HG02610 (cell line): Measurements from ENCODE around the gene HNRNPA3.
"Not testable (repeated sequence)": the region's sequence is repeated elsewhere in the genome, so short reads cannot be mapped to it uniquely, and the experiment has no call there.

Source experiments
- ATAC-seq: cut with Tn5 transposase; IDR thresholded peaks from one replicate; pipeline ENCODE4 v1.9.1; 2021; ENCODE audit warnings: mild to moderate bottlenecking, moderate library complexity; ENCODE audit not compliant: unreplicated experiment

Gene HNRNPA3

DNA sequence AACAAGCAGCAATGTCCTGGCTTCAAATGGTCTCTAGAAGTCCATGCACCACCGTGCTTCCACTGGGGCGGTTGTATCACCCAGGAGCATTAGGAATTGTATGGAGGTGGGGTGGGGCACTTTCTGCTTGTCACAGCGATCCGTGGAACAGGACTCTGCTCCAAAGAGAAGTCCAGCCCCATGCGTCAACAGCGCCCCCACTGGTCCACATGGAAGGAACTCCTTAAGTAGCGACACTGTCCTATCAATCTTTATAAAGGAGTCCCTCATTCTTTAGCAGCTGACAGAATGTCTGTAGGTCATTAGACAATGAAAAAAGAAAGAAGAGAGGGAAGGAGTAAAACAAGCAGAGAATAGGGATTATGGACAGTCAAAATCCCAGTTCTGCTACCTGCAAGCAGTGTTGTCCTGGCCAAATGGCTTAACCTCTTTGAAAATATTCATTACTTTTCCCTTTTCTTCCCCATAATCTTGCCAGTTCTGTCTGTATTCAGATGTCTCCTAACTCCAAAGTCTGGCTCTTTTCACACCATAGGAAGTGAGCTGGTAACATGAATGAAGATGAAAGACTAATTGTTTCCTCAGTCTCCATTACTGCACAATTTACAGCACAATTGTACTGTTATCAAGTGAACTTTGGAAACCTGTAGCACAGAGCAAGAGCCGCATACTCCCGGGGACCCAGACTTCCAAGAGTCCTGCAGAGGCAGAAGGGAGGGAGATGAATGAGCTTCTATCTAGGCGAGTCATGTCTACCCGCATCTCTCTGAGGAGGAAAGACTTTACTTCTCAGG lies 42.0 kb downstream of the HNRNPA3 start:
- ATAC-seq: no peak

DNA sequence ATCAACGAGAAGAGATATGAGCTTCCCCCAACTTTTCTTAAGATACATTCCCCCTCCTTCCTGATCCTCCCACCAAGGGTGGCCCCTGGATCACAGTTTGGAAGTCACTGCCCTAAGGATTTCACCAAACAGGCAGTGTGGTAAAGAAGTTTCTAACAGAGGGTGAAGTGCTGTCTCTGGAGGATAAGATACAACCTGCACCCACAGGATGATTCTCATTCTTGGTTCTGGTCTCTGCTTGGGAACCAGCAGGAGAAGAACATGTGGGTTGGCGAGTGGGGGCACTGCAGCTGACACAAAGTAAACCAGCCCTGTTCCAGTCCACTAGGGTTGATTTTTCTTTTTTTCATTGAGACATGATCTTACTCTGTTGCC lies 42.6 kb downstream of the HNRNPA3 start:
- ATAC-seq: no peak

DNA sequence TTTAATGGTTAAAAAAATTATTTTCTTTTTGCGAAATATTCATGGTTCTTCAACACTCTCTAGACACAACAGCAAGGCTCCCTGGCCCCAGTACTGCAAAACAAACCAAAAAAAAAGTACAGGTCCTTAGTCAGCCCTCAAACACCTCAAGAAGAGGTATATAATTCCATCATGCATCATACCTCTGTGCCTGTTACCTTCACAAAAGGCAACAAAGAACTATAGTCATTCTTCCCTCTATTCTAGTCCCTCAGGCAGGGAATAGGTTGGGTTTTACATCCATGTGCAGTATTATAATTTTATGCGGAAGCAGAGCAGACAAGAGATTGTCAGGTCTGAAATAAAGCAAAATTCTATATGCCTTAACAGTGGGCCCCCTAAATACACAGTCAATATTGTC lies 43.4 kb downstream of the HNRNPA3 start:
- no peak for ATAC-seq

DNA sequence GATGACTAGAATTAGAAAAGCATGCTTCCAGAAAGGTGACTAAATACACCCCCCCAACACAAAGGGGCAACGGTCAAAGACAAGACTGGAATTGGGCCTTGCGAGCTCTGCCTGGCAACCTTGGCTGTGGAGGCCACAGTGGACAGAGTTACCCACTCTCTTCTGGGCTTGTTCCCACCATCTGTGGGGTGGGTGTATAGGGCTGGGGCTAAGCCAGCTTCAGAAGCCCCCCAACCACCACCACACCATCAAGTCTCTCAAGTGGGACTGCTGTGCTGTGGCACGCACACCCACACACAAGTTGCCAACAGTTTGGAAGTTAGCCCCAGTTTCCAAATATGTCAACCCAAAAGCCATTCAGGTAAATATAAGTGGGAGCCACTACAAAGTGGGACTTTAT lies 44.1 kb downstream of the HNRNPA3 start:
- ATAC-seq: no peak

DNA sequence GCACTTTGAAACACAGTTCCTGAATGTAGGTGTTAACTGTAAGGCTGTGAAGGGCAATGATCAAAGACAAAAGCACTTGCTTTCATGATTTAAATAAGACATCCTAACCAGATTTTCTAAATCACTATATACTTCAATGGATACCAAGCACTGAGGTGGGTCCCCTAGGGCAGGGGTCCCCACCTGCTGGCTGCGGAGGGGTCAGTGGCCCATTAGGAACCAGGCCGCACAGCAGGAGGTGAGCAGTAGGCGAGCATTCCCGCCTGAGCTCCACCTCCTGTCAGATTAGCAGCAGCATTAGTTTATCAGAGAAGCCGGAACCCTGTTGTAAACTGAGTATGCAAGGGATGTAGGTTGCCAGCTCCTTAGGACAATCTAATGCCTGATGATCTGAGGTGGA lies 44.9 kb downstream of the HNRNPA3 start:
- ATAC-seq: no peak

DNA sequence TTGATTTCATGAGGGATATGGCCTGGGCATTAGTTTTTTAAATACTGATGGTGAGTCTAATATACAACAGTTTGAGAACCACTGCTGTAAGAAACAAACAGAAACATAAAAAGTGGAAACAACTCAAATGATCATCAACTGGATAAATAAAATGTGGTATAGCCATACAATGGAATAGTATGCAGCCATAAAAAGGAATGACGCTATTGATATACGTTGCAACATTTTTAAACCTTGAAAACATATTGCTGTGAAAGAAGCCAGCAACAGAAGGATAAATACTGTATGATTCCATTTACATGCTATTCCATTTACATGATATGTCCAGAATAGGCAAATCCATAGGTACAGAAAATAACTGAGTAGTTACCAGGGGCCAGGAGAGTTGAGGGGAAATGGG lies 45.5 kb downstream of the HNRNPA3 start:
- ATAC-seq: no peak

DNA sequence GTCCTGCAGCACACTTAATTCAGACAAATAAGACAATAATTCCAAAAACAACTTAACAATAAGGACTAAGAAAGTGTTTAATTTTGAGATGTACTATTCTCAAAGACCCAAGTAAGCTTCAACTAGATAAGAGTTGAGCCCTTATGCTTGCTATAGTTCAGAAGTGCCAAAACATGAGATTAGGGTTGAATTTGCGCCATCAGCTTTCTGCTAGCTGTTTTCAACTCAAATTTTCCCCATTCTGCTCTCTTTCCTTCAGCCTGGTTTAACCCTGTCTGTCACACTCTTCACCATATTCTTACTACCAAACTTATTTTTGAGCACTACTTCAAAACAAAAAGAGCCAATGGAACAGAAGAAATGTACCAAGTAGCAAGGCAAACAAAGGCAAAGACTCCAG lies 47.8 kb downstream of the HNRNPA3 start:
- ATAC-seq: no peak

DNA sequence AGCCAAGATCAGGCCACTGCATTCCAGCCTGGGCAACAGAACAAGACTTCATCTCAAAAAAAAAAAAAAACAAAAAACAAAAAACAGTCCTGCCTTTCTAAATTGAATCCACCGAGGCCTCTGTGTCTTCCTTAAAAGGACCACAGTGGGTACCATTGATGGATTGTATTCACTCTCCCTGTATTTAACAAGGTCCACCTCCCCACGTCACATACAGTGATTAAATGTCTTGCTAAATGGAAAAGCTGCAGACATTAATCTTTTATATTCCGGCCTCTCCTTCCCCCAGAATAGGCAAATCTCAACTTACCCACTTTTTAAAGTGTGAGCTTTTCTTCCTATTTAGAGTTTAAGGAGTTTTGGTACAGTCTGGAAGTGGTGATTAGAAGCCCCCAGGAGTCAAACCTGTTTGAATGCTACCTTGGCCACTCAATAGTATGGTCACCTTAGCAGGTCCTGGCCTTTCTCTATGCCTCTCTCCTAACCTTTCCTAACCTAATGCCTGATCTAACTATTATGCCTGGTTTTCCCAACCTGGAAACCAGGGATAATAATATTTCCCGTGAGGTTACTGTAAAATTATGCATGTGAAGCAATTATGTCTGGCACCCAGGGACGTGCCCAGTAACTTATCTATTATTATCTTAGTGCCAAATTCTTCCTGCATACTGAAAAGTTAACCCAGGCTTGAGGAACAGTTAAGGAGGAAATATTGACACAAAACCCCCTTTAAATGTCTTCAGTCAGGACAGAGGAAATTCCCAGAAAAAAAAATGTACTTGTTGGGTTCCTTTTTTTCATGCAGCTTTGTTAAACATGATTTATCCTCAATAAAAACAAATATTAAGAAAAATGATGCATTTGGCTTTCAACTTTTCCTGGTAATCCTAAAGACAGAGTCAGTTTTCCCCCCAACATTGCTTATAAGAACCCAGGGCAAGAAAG lies 48.8 kb downstream of the HNRNPA3 start:
- no peak for ATAC-seq

DNA sequence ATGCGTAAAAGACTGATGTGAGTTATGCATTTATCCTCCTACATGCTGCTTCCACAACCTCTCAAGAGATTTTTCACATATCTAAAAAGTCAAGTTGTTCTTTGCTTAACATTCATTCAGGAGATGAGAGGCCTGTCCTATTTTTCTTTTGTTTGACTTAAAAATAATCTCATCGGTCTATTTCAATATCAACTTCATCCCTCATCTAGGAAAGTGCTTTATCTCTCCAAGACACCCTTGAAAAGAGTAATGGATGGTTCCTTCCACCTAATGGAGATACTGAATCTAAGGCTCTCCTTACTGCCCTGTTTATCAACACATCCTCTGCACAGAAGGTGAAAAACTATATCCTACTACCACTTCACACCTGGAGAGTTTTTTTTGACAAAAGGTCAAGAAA lies 49.5 kb downstream of the HNRNPA3 start:
- ATAC-seq: no peak

DNA sequence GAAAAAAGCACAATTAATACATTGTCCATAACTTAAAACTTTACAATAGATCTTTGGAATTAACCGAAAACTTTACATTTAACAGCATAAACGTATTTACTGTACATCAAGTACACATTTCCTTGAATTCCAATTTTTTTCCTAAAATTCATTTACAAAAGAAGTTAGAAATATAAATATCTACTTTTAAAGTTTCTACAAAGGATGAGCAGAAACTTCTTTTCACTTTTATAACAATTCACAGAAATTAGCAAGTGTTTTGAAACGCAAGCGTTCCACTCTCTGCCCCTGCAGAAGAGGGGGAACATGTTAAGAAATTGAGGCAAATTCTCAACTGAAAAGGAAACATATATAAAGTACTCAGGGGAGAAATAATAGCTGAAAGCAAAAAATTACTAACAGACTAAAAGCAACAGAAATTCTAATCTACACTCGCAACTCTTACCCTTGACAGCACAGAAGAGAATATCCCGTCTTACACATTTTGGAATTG lies 50.4 kb downstream of the HNRNPA3 start:
- ATAC-seq: no peak

DNA sequence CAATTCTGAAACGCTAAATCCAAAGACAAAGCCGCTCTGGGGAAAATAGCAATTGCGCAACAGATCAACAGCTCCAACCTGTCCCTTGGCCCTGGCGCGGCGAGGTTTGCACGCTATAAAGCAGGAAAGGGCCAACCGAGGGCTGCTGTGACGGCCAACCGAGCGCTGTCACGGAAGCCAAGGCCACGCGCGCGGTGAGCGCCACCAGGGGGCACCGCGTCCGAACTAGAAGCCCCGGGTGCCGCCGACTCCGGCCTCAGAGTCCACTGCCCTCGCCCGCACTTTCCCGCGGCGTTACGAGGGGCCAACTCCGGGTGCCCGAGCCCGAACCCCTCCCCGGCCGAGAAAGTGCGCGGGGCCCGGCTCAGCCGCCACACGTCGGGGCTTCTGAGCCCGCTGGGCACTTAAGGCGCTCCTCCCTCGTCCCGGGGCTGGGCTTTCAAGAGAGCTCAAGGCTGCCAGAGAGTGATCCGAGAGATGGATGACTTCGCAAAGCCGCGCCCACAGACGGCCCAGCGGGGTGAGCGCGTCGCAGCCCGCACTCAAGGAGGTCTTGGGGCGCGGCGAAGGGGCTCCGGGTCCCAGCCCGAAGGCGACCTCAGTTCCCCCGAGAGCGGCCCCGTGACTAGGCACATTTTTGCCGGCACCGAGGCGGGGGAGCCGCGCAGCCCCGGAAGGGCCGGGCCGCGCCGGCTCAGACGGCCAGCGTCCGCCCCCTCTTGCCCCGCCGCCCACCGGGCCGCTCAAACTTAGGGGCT lies 51.0 kb downstream of the HNRNPA3 start:
- ATAC-seq: peak; percentile 47

DNA sequence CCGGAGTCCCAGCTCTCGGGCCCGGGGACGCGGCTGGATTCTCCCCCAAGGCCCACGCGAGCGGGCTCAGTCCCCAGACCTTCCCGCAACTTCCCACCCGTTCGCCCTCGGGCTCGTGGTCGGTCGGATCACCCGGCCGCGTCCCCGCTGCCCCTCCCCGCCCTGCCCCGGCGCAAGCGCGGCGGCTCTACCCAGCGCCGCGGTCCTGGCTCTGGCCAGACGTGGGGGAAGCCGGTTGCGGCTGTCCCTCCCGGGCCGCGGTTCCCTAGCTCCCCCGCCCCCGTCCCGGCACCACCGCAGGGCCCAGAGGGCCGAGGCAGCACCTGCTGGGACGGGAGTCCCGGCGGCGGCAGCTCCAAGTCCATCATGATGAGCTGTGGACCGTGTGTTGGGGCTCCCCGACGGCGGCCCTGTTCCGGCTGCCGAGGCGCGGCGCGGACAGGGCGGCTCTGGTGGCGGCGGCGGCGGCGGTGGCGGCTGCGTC lies 51.7 kb downstream of the HNRNPA3 start:
- ATAC-seq: peak; percentile 24

DNA sequence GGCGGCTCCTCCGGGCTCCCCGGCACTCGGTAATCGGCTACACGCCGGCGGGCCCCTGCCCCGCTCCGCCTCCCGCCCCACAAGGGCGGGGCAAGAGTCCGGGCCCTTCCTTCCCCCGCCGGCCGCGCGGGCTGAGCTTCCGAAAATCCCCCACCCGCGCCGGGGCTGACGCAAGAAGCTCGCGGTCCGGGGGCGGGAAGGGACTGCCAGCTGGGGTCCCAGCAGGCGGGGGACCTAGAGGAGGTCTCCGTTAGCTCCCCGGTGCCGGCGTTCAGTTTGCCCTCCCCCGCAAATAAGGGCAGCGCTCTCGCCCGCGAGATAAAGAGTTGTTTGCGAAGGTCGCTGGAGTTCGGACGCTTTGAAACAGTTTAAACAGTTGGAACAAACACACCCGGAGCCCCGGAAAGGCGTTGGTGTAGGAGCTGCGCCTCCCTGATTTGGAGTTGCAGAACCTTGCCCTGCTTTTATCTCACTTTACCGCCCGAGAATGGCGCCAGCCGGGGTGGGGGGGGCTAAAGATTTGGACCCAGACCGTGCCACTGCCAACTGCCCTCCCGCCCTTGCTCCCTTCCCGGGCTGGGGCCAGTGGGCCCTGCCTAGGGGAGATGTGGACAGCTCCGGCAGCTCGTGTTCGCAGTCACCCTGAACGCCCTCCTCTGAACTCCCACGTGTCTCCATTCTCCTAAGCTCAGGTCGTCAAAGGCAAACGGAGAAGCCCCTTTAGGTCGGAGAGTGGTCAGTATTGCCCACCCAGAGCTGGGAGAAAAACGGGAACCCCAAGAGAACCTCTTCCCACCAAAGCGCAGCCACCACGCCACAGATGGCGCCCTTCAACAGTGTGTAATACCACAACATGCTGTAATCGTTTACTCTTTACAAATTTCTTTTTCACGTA lies 52.3 kb downstream of the HNRNPA3 start, which contains the start of gene NFE2L2:
Gene NFE2L2 (minus strand): TSS at position 35 of the 895 bp plus-strand sequence. CDS start 151 bp downstream, outside the sequence.
- ATAC-seq: peak; percentile 64

DNA sequence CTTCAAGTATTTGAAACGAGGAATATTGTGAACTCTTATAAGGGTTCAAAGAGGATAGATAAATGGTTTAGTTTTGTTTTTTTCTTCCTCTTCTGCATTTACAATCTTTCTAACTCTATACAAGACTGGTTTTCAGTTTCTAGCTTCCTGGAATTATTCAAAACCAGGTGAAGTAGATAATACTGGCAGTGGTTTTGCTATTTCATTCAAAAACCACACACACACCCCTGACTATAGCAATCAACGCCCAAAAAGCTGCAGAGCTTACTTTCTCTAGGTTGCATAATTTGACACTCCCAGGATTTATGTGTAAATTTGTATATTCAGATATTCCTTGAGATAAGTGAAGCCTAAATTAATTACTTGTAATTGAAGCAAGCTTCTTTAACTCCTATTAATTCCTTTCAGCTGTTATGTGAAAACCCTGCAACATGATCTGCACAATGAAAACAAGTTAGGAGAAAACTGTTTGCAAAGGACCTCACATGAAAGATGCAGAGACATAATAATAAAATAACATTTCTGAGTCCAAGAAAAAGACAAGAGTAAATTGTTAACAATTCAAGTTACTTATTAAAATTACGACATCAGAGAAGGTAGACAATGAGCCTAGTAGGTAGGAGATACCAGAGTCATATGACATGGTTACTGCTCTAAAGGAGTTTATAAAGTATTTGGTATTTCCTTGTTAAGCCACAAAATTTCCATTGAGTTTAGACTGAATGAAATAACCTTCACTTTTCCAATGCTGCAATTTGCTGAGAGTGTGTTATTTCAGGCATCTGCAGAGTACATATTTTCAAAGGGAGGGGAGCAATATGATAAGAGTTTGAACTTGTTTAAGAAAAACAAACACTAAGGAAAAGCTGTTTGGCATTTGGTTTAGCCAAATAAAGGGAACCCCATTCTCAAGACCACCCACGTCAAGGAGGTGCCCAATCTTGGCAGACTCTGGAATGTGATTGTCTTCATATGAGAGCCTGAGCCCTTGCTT lies 53.5 kb downstream of the HNRNPA3 start:
- ATAC-seq: peak; percentile 16

DNA sequence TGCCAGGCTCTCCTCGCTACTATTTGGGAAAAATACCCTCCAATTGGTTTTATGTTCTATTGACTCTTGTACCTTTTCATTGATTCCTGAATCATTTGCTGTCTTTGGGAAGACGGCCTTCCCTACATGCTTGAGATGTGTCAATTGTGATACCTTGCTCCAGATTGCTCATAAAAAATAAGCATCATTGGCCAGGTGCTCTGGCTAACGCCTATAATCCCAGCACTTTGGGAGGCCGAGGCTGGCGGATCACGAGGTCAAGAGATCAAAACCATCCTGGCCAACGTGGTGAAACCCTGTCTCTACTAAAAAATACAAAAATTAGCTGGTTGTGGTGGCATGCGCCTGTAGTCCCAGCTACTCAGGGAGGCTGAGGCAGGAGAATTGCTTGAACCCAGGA lies 54.4 kb downstream of the HNRNPA3 start:
- ATAC-seq: not testable (repeated sequence)

DNA sequence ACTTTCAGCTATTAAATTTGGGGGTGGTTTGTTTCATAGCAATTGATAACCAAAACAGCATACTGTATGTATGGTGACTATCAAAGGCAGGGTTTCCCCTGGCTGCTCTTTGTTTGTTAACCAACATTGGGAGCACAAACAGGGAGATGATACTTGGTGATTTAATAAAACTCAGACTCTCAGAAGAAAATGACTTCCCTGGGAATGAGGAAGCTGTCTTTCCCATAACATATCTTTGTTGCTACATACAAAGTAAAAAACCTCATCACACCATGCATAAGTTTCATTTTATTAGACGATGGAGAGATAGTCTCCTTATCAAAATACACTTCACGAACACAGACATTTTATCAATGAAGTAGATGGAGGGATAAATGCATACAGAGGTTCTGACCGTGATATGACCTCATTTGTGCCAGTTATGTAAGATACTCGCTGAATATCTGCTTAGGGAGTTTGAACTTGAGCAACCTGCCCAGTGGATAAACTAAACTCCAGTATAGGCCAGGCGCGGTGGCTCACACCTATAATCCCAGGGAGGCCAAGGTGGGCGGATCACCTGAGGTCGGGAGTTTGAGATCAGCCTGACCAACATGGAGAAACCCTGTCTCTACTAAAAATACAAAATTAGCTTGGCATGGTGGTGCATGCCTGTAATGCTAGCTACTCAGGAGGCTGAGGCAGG lies 55.7 kb downstream of the HNRNPA3 start:
- ATAC-seq: no peak

DNA sequence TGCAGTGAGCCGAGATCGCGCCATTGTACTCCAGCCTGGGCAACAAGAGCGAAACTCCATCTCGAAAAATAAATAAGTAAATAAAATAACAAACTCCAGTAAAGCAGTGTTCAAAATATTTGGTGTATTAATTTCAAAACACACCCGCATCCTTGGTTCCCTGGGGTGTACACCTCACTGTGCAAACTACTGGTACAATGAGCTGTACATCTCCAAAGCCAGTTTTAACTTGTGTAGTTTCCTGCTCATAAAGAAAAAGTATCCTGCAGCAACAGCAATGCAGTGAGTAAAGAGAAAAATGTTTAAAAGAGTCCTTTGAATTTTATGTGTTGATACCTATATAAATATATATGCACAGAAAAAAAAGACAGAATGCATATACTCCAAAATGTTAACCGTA lies 56.3 kb downstream of the HNRNPA3 start:
- no peak for ATAC-seq

DNA sequence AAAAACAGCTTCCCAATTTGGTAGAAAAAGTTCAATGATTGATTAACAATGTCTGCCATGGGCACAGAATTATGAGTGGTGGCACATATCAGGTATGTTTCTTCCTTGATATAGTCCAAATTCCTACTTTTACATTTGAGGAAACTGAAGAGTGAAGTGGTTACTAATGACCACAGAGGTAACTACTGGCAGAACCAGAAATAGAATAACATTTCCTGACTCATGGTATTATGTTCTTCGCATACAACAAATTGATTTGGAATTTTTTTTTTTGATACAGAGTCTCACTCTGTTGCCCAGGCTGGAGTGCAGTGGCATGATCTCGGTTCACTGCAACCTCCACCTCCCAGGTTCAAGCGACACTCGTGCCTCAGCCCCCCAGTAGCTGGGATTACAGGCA lies 57.9 kb downstream of the HNRNPA3 start:
- no peak for ATAC-seq
